Breast epithelium (tissue), 3 donors: ENCODE data around the gene KIAA0319L.

Experiments
- CTCF ChIP-seq, 3 donors: fragments of 450-650 bp; IDR thresholded peaks; one replicate each; pipeline ENCODE4 v1.5.1; 2016 to 2017; ENCODE audit warnings: antibody characterized with exemption in 3 of 3, mild to moderate bottlenecking in 3 of 3, moderate library complexity in 3 of 3
- POLR2A ChIP-seq: fragments of 450-650 bp; IDR thresholded peaks from one replicate; pipeline ENCODE4 v1.6.1; 2016; ENCODE audit warnings: antibody characterized with exemption, mild to moderate bottlenecking, moderate library complexity
- POLR2AphosphoS5 ChIP-seq, 3 donors: sonication (generic); formaldehyde crosslinking; IDR thresholded peaks; one replicate each; pipeline ENCODE4 v1.6.1; 2017; ENCODE audit warnings: antibody characterized with exemption in 3 of 3

- TF ChIP-seq CTCF (IDR thresholded peaks at IDR 0.05) (peak; percentile 64 to 91 (median 89)), POLR2AphosphoS5 (IDR thresholded peaks at IDR 0.05) (no peak), POLR2A (no peak)
Measured at GRCh38 chr1:35451125-35451528, 106.1 kb downstream of the KIAA0319L start.
